Lower lobe of right lung (tissue), 2 donors: Measurements from ENCODE around the gene ALAS1. TPM values are rescaled to one million over a fixed set of nuclear protein-coding genes. Genes with fewer than 3 reads are reported as not detected.

ENCODE experiments used
- ATAC-seq, 2 donors: fragments of 200-7000 bp; cut with Tn5 transposase; one replicate each; pipeline ENCODE4 v1.9.1; 2020 to 2022; ENCODE audit warnings: mild to moderate bottlenecking in 2 of 2, moderate library complexity in 2 of 2
- DNase-seq: peaks from one replicate; pipeline ENCODE4 v3.0.0-alpha.2; 2020
- H3K27ac ChIP-seq: fragments of 200-600 bp; one replicate; pipeline ENCODE4 v1.8.0; 2022
- H3K27me3 ChIP-seq: fragments of 200-600 bp; one replicate; pipeline ENCODE4 v1.8.0; 2022; ENCODE audit warnings: low read depth
- H3K36me3 ChIP-seq: fragments of 200-600 bp; one replicate; pipeline ENCODE4 v1.8.0; 2022; ENCODE audit warnings: mild to moderate bottlenecking
- H3K4me1 ChIP-seq: fragments of 200-600 bp; one replicate; pipeline ENCODE4 v1.8.0; 2022
- H3K4me3 ChIP-seq: fragments of 200-600 bp; one replicate; pipeline ENCODE4 v1.8.0; 2022; ENCODE audit warnings: mild to moderate bottlenecking
- H3K9me3 ChIP-seq: fragments of 200-600 bp; one replicate; pipeline ENCODE4 v1.8.0; 2022
- CTCF ChIP-seq: fragments of 200-600 bp; IDR thresholded peaks from one replicate; pipeline ENCODE4 v1.8.0; 2022; ENCODE audit warnings: antibody characterized with exemption, mild to moderate bottlenecking
- intact Hi-C: fragments of 100-400 bp; cut with DNase I; formaldehyde crosslinking; loops from one replicate; pipeline ENCODE4 v1.11.0; 2022
- total RNA-seq: library from RNA; stranded (reverse); fragmentation: NEBNext Ultra II Directional; extraction: Animal tissue kit (Norgen Biotek cat#: 25700); gene quantifications from one replicate; pipeline ENCODE4 v1.2.1, GENCODE V29; 2021
- donor health status: DM: no; HTN: yes; CAD: no; lungs with severe emphysema.

ALAS1 gene
- total RNA-seq, 1 donor from 2014 or later = 103 TPM

DNA sequence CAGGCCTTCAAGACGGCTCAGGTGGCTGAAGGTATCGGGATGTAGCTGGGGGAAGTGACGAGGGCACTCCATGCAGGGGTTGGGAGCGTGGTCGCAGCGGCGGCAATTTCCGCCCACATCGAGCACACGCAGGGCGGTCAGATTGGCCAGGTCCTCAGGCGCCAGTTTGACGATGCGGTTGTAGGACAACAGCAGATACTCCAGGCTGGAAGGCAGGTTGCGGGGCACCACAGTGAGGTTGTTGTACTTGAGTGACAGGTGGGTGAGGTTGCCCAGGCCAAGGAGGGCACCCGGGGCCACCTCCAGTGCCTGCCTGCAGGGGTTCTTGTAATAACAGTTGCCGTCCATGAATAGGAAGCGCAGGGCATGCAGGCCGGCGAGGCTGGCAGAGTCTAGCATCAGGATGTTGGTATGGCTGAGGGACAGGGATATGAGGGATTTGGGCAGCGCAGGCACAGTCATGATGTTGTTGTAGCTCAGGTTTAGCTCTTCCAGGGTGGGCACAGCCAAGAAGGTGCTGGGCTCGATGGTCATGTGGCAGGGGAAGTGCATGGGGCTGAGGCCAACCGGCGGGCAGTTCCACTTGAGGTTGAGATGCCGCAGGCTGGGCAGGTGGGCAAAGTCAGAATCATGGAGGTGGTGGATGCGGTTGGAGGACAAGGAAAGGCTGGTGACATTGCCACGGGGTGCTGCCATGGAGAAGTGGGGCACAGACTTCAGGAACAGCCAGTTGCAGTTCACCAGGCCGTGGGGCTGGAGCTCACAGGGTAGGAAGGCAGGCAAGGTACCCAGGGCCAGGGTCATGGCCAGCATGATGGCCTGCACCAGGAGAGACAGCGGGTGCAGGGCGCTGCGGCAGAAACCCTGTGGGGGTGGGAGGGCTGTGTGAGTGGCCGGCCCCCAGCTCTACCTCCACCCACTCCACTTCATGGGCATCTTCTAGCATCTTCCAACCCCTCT is 25.8 kb downstream of the ALAS1 start:
- H3K9me3 ChIP-seq = no peaks in the 10 kb centered on the region
- H3K36me3 ChIP-seq = peaks cover 13% of the 10 kb centered on the region
- peaks cover 30% of the 10 kb centered on the region for H3K4me1 ChIP-seq
- DNase-seq (no peak), ATAC-seq (no peak)
- no peaks in the 10 kb centered on the region for H3K27me3 ChIP-seq
- TF ChIP-seq CTCF = no peak
- intact Hi-C loops = no loop called here
- H3K4me3 ChIP-seq = no peak overlapping the region
- H3K27ac ChIP-seq = no peak overlapping the region

- Histone ChIP-seq H3K36me3 (peaks cover 32% of the 10 kb centered on the region), H3K27me3 (no peaks in the 10 kb centered on the region), H3K9me3 (no peaks in the 10 kb centered on the region), H3K27ac (peak within 1 kb of the TSS; percentile 18), H3K4me3 (no peak within 1 kb of the TSS), H3K4me1 (peaks cover 14% of the 10 kb centered on the region)
- DNase-seq = no peak
- no peak for TF ChIP-seq CTCF
- intact Hi-C loops = no loop called here
- peak in 1 of 2 donors; percentile 24 for ATAC-seq
These were observed 27.7 kb downstream of the ALAS1 start, which contains the start of gene TLR9 for GRCh38 chr3:52225452-52226228. Gene TLR9 (minus strand): TSS chr3:52225645. CDS start chr3:52225529, 116 bp downstream.

DNA sequence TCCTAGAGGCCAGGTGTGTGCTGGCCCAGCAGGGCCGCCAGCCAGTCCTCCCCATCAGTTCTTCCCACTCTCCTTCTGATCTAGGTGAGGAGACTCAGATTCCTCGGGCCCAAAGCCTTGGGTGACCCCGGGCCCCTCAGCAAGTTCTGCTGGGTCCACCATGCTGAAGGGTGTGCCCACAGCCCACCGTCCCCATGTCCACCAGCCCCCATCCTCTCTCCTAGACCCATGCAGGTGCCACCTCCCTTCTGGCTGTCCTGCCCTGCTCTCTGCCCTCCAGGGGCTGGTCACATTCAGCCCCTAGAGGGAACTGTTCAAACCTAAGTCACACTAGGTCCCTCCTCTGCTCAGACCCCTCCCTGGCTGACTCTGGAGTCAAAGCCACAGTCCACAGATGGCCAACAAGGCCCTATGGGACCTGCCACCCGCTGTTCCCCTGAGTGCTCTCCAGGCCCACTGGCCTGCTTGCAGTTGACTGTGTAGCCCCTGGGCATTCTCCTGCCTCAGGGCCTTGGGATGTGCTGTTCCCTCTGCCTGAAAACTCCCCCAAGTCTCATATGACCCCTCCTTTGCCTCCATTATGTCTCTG is 28.4 kb downstream of the ALAS1 start:
- peaks cover 39% of the 10 kb centered on the region for H3K36me3 ChIP-seq
- H3K9me3 ChIP-seq = no peaks in the 10 kb centered on the region
- no peak for TF ChIP-seq CTCF
- no peaks in the 10 kb centered on the region for H3K27me3 ChIP-seq
- ATAC-seq (no peak), DNase-seq (no peak)
- no peak overlapping the region for H3K4me3 ChIP-seq
- intact Hi-C loops = no loop called here
- peaks cover 10% of the 10 kb centered on the region for H3K4me1 ChIP-seq
- H3K27ac ChIP-seq = peak overlapping the region; percentile 18

DNA sequence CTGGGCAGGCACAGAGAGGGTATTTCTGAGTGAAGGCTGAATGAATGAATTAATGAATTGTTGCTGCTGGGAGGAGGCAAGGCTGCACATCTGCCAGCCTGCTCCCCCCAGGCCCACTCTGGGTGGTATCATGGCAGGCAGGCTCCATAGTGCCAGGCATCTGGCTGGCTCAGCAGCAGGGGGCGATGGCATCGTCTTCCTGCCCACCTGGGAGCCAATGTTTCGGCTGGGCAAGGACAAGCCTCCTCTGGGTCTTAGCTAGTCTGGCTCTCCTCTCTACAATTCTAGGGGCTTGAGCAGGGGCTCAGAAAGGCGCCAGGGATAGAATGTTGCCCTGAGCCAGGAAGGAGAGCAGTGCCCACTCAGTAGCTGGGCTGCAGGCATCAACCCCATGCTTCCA is 29.2 kb downstream of the ALAS1 start:
- Histone ChIP-seq H3K27me3 (no peaks in the 10 kb centered on the region), H3K4me1 (peaks cover 10% of the 10 kb centered on the region), H3K36me3 (peaks cover 47% of the 10 kb centered on the region), H3K4me3 (no peak overlapping the region), H3K9me3 (no peaks in the 10 kb centered on the region), H3K27ac (no peak overlapping the region)
- DNase-seq = no peak
- no peak for TF ChIP-seq CTCF
- ATAC-seq = no peak
- intact Hi-C loops = no loop called here

GRCh38 chr3:52227766-52228165 is 29.8 kb downstream of the ALAS1 start:
- Histone ChIP-seq H3K9me3 (no peaks in the 10 kb centered on the region), H3K36me3 (peaks cover 53% of the 10 kb centered on the region), H3K4me3 (no peak overlapping the region), H3K27ac (no peak overlapping the region), H3K4me1 (peaks cover 13% of the 10 kb centered on the region), H3K27me3 (no peaks in the 10 kb centered on the region)
- intact Hi-C loops = no loop called here
- no peak for TF ChIP-seq CTCF
- DNase-seq = no peak
- no peak for ATAC-seq
